Thoracic aorta (tissue), 2 donors: Measurements from ENCODE around the gene SHMT2. TPM values are rescaled to one million over a fixed set of nuclear protein-coding genes. Genes with fewer than 3 reads are reported as not detected.

Source experiments
- ATAC-seq: fragments of 150-250 bp; one replicate; pipeline ENCODE4 v1.8.0; 2017; ENCODE audit warnings: low read depth; ENCODE audit not compliant: insufficient number of reproducible peaks, low FRiP score
- DNase-seq: peaks from one replicate; pipeline ENCODE4 v3.0.0-alpha.2; 2020; ENCODE audit warnings: low spot score
- H3K27ac ChIP-seq, 2 donors: fragments of 200-600 bp; sonication (generic); 1 replicate in 1 of 2; 2 replicates in 1 of 2; pipeline ENCODE4 v1.5.1; 2016; ENCODE audit warnings: mild to moderate bottlenecking in 2 of 2, moderate library complexity in 2 of 2
- H3K27me3 ChIP-seq: fragments of 200-600 bp; sonication (generic); replicated peaks from 2 replicates; pipeline ENCODE4 v1.6.0; 2016; ENCODE audit warnings: mild to moderate bottlenecking; ENCODE audit not compliant: insufficient read depth
- H3K36me3 ChIP-seq: fragments of 200-600 bp; sonication (generic); one replicate; pipeline ENCODE4 v1.5.1; 2016
- H3K4me1 ChIP-seq, 2 donors: fragments of 200-600 bp; sonication (generic); 1 replicate in 1 of 2; 2 replicates in 1 of 2; pipeline versions ENCODE4 v1.5.1 to v1.6.0; 2016; ENCODE audit warnings: low read depth in 2 of 2, mild to moderate bottlenecking in 1 of 2; ENCODE audit not compliant: control insufficient read depth in 1 of 2
- H3K4me3 ChIP-seq: fragments of 200-600 bp; sonication (generic); 2 replicates; pipeline ENCODE4 v1.5.1; 2016; ENCODE audit warnings: mild to moderate bottlenecking
- H3K9me3 ChIP-seq: fragments of 200-600 bp; sonication (generic); 2 replicates; pipeline ENCODE4 v1.5.1; 2016
- total RNA-seq, 2 donors: library from RNA; depleted of rRNA; stranded (reverse); fragments of >200 nt; gene quantifications; one replicate each; pipeline versions ENCODE4 v1.1.0 to v1.2.3, GENCODE V29; 2016
- TF ChIP-seq, protein P1 (sequence below): fragments of 200-600 bp; sonication (generic); IDR thresholded peaks from one replicate; pipeline ENCODE4 v1.5.1; 2019; ENCODE audit warnings: antibody characterized with exemption

SHMT2 gene
- total RNA-seq, 2 donors from 2014 or later: 57.3 to 60.4 TPM

DNA sequence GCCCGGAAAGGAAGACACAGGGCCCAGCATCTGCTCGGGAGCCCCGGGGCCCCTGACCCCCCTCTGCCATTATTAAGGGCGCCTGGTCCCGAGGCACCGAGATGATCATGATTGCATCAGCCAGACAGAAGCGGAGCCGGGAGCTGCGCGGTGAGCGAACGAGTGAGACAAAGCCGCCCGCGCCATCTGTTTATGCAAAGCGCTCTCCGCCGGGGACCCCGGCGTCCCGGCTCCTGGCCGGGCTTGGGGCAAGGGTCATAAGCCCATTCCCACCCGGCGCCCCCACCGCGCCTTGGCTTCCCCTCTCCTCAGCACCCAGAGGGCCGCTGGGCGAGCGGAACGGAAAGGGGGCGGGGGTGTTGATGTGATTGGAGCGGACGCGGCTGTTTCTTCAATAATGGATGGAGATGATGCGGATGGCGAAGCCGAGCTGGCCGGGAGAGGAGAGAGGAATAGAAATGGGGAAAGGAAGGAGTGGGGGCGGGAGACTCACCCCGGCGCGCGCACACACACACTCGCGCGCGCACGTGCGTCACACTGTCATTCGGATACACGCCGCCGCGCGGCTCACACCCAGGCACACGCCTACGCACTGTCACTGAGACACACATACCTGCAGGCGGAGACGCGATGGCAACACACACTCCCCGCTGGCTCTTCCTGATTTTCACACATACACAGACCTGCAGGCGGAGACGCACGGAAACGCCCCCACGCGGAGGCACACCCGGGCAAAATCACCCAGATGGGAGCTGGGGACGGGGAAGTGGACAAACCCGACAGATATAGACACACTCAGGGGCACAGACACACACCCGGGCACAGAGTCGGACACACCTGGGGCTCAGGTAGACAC lies 10.8 kb downstream of the SHMT2 start:
- DNase-seq: no peak
- peaks cover 33 to 63% of the 10 kb centered on the region in 2 donors for H3K4me1 ChIP-seq
- TF ChIP-seq, protein P1, sequence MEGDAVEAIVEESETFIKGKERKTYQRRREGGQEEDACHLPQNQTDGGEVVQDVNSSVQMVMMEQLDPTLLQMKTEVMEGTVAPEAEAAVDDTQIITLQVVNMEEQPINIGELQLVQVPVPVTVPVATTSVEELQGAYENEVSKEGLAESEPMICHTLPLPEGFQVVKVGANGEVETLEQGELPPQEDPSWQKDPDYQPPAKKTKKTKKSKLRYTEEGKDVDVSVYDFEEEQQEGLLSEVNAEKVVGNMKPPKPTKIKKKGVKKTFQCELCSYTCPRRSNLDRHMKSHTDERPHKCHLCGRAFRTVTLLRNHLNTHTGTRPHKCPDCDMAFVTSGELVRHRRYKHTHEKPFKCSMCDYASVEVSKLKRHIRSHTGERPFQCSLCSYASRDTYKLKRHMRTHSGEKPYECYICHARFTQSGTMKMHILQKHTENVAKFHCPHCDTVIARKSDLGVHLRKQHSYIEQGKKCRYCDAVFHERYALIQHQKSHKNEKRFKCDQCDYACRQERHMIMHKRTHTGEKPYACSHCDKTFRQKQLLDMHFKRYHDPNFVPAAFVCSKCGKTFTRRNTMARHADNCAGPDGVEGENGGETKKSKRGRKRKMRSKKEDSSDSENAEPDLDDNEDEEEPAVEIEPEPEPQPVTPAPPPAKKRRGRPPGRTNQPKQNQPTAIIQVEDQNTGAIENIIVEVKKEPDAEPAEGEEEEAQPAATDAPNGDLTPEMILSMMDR: no peak
- H3K9me3 ChIP-seq: no peaks in the 10 kb centered on the region
- no peak overlapping the region for H3K27ac ChIP-seq
- H3K27me3 ChIP-seq: peaks cover 18% of the 10 kb centered on the region
- no peak for ATAC-seq
- no peaks in the 10 kb centered on the region for H3K36me3 ChIP-seq
- H3K4me3 ChIP-seq: peak overlapping the region; percentile 81

DNA sequence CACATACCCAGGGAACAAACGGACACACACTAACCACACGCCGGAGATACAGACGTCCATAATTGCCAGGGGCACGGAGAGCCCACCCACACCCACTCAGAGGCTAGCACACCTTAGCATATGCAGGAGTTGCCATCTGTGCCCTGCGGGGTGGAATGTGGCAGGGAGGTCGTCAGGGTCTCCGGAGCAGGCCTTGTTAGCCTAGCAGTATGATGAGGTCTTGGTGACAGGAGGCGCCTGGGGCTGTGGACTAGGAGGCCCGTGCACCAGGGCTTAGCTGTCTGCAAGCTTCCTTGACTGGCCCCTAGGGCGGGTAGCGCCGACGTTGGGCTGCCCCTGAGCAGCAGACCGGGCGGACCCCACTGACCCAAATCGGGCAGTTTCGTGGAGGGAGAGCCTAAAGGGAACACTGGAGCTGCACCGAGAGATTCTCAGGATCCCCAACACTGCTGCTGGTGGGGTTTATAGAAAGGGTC lies 11.5 kb downstream of the SHMT2 start:
- Histone ChIP-seq H3K4me1 (peaks cover 33 to 63% of the 10 kb centered on the region in 2 donors), H3K36me3 (no peaks in the 10 kb centered on the region), H3K27ac (no peak overlapping the region), H3K4me3 (peak overlapping the region; percentile 81), H3K27me3 (peaks cover 18% of the 10 kb centered on the region), H3K9me3 (no peaks in the 10 kb centered on the region)
- ATAC-seq (no peak), DNase-seq (no peak)
- TF ChIP-seq, protein P1: no peak

DNA sequence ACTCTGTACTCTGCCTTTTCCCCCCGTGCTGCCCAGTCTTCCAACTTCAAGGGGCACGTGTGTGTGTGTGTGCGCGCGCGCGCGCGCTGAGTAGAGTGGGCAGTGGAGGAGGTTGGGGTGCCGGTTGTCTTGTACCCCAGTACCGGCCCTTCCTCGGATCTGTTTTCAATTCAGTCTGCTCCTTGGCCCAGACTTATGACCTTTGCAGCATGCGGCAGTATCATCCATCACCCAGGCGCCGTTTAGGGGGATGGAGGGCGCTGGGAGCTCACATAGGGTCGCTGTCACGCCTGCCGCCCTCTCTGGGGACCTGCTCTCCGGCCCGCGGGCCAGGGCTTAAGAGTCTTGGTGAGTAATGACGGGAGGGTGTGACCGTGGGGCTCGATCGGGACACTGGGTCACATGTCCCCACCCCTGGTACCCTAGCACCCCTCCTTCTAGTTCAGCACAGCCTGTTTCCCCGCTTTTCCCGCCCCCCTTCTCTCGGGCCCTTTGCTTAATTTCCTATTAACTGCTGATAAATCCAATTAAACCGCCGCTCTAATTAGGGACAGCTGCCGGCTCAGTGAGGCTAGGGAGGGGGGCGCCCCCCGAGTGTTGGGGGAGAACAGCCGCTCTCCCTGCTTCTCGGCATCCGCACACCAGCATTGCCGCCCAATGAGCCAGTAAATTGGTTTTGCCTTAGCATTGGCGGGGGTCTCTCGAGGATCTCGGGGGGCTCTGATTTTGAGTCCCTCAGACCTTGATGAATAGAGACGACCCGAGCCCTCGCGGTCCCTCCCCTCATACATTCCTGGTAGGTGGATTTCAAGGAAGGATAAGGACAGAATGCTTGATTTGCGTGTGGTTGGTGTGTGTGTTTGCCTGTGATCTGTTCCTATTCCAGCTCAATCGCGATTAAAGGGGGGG lies 12.1 kb downstream of the SHMT2 start:
- no peak for DNase-seq
- TF ChIP-seq, protein P1: no peak
- H3K4me3 ChIP-seq: no peak overlapping the region
- peaks cover 18% of the 10 kb centered on the region for H3K27me3 ChIP-seq
- H3K4me1 ChIP-seq: peaks cover 33 to 63% of the 10 kb centered on the region in 2 donors
- peak overlapping the region in 1 of 2 donors; percentile 8 for H3K27ac ChIP-seq
- no peaks in the 10 kb centered on the region for H3K9me3 ChIP-seq
- no peaks in the 10 kb centered on the region for H3K36me3 ChIP-seq
- no peak for ATAC-seq

DNA sequence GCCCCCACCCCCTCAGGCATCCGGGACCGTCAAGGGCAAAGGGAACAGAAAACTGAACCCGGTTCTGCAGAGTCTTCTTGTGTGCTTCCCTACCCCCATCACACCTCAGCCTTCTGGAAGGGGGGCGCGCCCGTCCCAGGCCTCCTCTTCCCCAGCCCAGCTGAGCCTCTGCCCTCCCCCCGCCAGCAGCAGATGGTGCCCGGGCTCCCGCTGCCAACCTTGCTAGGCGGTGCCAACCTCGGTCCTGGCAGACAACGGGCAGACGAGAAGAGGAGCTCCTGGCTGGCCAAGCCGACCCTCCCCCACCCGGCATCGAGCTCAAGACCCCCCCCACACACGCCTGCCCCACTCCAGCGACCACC lies 12.8 kb downstream of the SHMT2 start:
- DNase-seq: no peak
- ATAC-seq: no peak
- H3K9me3 ChIP-seq: no peaks in the 10 kb centered on the region
- no peaks in the 10 kb centered on the region for H3K36me3 ChIP-seq
- H3K27ac ChIP-seq: no peak overlapping the region
- H3K4me1 ChIP-seq: peaks cover 33 to 63% of the 10 kb centered on the region in 2 donors
- H3K27me3 ChIP-seq: peaks cover 18% of the 10 kb centered on the region
- H3K4me3 ChIP-seq: peak overlapping the region; percentile 63
- TF ChIP-seq, protein P1: no peak
